HepG2 (cell line): ENCODE results near the gene SLC36A2. TPM values are rescaled to one million over a fixed set of nuclear protein-coding genes. Genes with fewer than 3 reads are reported as not detected.

Source experiments
- ATAC-seq: fragments of 200-7000 bp; cut with Tn5 transposase; 3 replicates; pipeline ENCODE4 v1.9.1; 2020; ENCODE audit warnings: mild to moderate bottlenecking, moderate library complexity
- BruUV-seq: library from RNA; stranded (reverse); fragments of 400-500 nt; replicated peaks from 2 replicates; lab custom pipeline; 2021; lab: Mats Ljungman, UMichigan
- CTCF ChIA-PET: fragments of 300-600 bp; formaldehyde crosslinking; extraction: SDS; loops from one replicate; lab custom pipeline; 2021; ENCODE audit warnings: low total read pairs, inconsistent platforms, low intra/inter-chr PET ratio; lab: Yijun Ruan, JAX
- POLR2A ChIA-PET: fragments of 350-600 bp; sonication (Branson Sonifier 250); formaldehyde crosslinking; loops from one replicate; lab custom pipeline; 2020; ENCODE audit warnings: antibody characterized with exemption, inconsistent platforms; lab: Yijun Ruan, JAX
- DNase-seq: peaks from one replicate; pipeline ENCODE4 v3.0.0-alpha.2; 2015; ENCODE audit warnings: low spot score
- FAIRE-seq: peaks from 3 replicates; lab custom pipeline; 2011; peaks lifted over from hg19 to GRCh38; lab: Jason Lieb, UNC
- H2AFZ ChIP-seq: one replicate; pipeline ENCODE4 v1.6.1; 2011; ENCODE audit warnings: low read length, inconsistent platforms
- H3K27ac ChIP-seq: fragments of 300-600 bp; 3 replicates; pipeline ENCODE4 v1.8.0; 2011; ENCODE audit warnings: mixed run types, mild to moderate bottlenecking, mixed read lengths, low read length, inconsistent platforms; ENCODE audit not compliant: insufficient read depth; ENCODE audit errors: extremely low read length
- H3K27me3 ChIP-seq, 2 experiments: fragments of 200-600 bp in 1 of 2; 2 replicates in 1 of 2; 3 replicates in 1 of 2; pipeline versions ENCODE4 v1.6.0 to v1.8.0; 2011; ENCODE audit warnings: low read length in 2 of 2, mild to moderate bottlenecking in 2 of 2, moderate library complexity in 2 of 2, inconsistent platforms in 1 of 2; ENCODE audit not compliant: insufficient read depth in 2 of 2, control insufficient read depth in 1 of 2
- H3K36me3 ChIP-seq, 2 experiments: fragments of 200-600 bp in 1 of 2; replicated peaks in 1 of 2; 2 replicates in 1 of 2; 3 replicates in 1 of 2; pipeline versions ENCODE4 v1.5.1 to v1.8.0; 2011; ENCODE audit warnings: low read length in 2 of 2, inconsistent platforms in 1 of 2; ENCODE audit not compliant: insufficient read depth in 2 of 2, control insufficient read depth in 1 of 2
- H3K4me1 ChIP-seq: 2 replicates; pipeline ENCODE4 v1.5.1; 2012; ENCODE audit warnings: low read length, inconsistent platforms; ENCODE audit not compliant: insufficient read depth
- H3K4me2 ChIP-seq: 2 replicates; pipeline ENCODE4 v1.6.0; 2011; ENCODE audit warnings: low read depth, low read length, inconsistent platforms
- H3K4me3 ChIP-seq, 3 experiments: fragments of 200-600 bp in 1 of 3; sonication (generic), shearing (Covaris generic) in 1 of 3; replicated peaks in 1 of 3; 2 replicates each; pipeline ENCODE4 v1.5.1; 2011 to 2016; ENCODE audit warnings: low read length in 3 of 3, inconsistent platforms in 2 of 3, low read depth in 2 of 3, mild to moderate bottlenecking in 2 of 3, control low read depth in 1 of 3, mixed read lengths in 1 of 3; ENCODE audit not compliant: insufficient read depth in 1 of 3
- H3K79me2 ChIP-seq: one replicate; pipeline ENCODE4 v1.6.1; 2011; ENCODE audit warnings: low read length, inconsistent platforms; ENCODE audit not compliant: insufficient read depth
- H3K9ac ChIP-seq: 2 replicates; pipeline ENCODE4 v1.6.0; 2011; ENCODE audit warnings: mild to moderate bottlenecking, low read depth, low read length, inconsistent platforms; ENCODE audit not compliant: insufficient read depth
- H3K9me3 ChIP-seq: 2 replicates; pipeline ENCODE4 v1.5.1; 2012; ENCODE audit warnings: mild to moderate bottlenecking, low read length
- H4K20me1 ChIP-seq: 2 replicates; pipeline ENCODE4 v1.6.0; 2011; ENCODE audit warnings: inconsistent platforms, mild to moderate bottlenecking, low read length, moderate library complexity; ENCODE audit not compliant: insufficient read depth
- AKAP8 ChIP-seq: sonication (generic); formaldehyde crosslinking; IDR thresholded peaks from 2 replicates; pipeline ENCODE4 v1.5.1; 2020; ENCODE audit warnings: mild to moderate bottlenecking, missing genetic modification reagents
- CCAR2 ChIP-seq: fragments of 200-400 bp; formaldehyde crosslinking; optimal IDR thresholded peaks from 2 replicates; pipeline ENCODE3; 2018; ENCODE audit warnings: low read depth, mild to moderate bottlenecking, low read length, moderate library complexity
- HDAC6 ChIP-seq: fragments of 200-600 bp; sonication (generic); IDR thresholded peaks from 2 replicates; pipeline ENCODE4 v1.7.0; 2017; ENCODE audit warnings: mild to moderate bottlenecking, antibody characterized with exemption, low read length, low read depth
- HMG20A ChIP-seq: IDR thresholded peaks from 2 replicates; pipeline ENCODE4 v1.6.1; 2016; ENCODE audit warnings: borderline replicate concordance
- HNRNPH1 ChIP-seq: fragments of 200-400 bp; formaldehyde crosslinking; optimal IDR thresholded peaks from 2 replicates; pipeline ENCODE3; 2017; ENCODE audit warnings: mild to moderate bottlenecking, low read depth, low read length
- POGZ ChIP-seq: sonication (generic); formaldehyde crosslinking; IDR thresholded peaks from 2 replicates; pipeline ENCODE4 v1.4.0; 2020; ENCODE audit warnings: mild to moderate bottlenecking, missing genetic modification reagents
- SMAD9 ChIP-seq: sonication (generic); formaldehyde crosslinking; IDR thresholded peaks from 2 replicates; pipeline ENCODE4 v1.5.1; 2020; ENCODE audit warnings: mild to moderate bottlenecking, missing genetic modification reagents
- ZFP36L1 ChIP-seq: sonication (generic); formaldehyde crosslinking; IDR thresholded peaks from 2 replicates; pipeline ENCODE4 v1.8.0; 2022; ENCODE audit warnings: mild to moderate bottlenecking, missing genetic modification reagents, moderate library complexity
- ZNF10 ChIP-seq: sonication (generic); formaldehyde crosslinking; IDR thresholded peaks from 2 replicates; pipeline ENCODE4 v1.4.0; 2020; ENCODE audit warnings: mild to moderate bottlenecking, low read depth, missing genetic modification reagents, borderline replicate concordance
- ZNF552 ChIP-seq: sonication (generic); formaldehyde crosslinking; IDR thresholded peaks from 2 replicates; pipeline ENCODE4 v1.9.0; 2022; ENCODE audit warnings: missing genetic modification reagents, mild to moderate bottlenecking, borderline replicate concordance
- ZNF850 ChIP-seq: sonication (generic); formaldehyde crosslinking; conservative IDR thresholded peaks from 2 replicates; pipeline ENCODE4 v1.9.0; 2021; ENCODE audit warnings: mild to moderate bottlenecking, missing genetic modification reagents
- WGBS: methylation state at CpG from one replicate; pipeline ENCODE4 v1.1.6; 2017; ENCODE audit warnings: low lambda C conversion rate; 5-methylcytosine and 5-hydroxymethylcytosine counted together
- in situ Hi-C: cut with HindIII; loops from 2 replicates; pipeline ENCODE4 v1.10.0; 2017; ENCODE audit warnings: low pct_unique_long_range_greater_than_20kb; ENCODE audit not compliant: extremely low pct_ligation_motif_present
- intact Hi-C: fragments of 100-400 bp; cut with micrococcal nuclease; formaldehyde crosslinking; loops from one replicate; pipeline ENCODE4 v1.10.0; 2022; ENCODE audit not compliant: unreplicated experiment
- polyA plus RNA-seq, 8 experiments: library from polyadenylated mRNA; depleted of rRNA in 3 of 8; stranded (reverse) in 7 of 8; unstranded in 1 of 8; fragments of >200 nt; fragmentation: Illumina TruSeq in 4 of 8; extraction: Trizol in 4 of 8; gene quantifications; 2 replicates each; pipeline versions ENCODE4 v1.2.1 to v1.2.3, GENCODE V29; 2011 to 2016; ENCODE audit warnings: low read depth in 4 of 8, missing spikeins in 1 of 8, mixed read lengths in 1 of 8; ENCODE audit not compliant: insufficient read depth in 1 of 8
- total RNA-seq, 5 experiments: library from RNA; depleted of rRNA; stranded (reverse); fragments of >200 nt; fragmentation: Illumina TruSeq; extraction: Trizol; gene quantifications; 2 replicates each; pipeline ENCODE4 v1.2.3, GENCODE V29; 2016; ENCODE audit warnings: low read depth in 1 of 5
- TF ChIP-seq, protein P1 (sequence below): IDR thresholded peaks from 2 replicates; pipeline ENCODE4 v1.6.1; 2016; ENCODE audit warnings: low read depth
- TF ChIP-seq, protein P2 (sequence below): sonication (generic); formaldehyde crosslinking; IDR thresholded peaks from 2 replicates; pipeline ENCODE4 v1.5.1; 2020; ENCODE audit warnings: missing genetic modification reagents, mild to moderate bottlenecking, borderline replicate concordance
- TF ChIP-seq, protein P3 (sequence below): sonication (generic); formaldehyde crosslinking; IDR thresholded peaks from 2 replicates; pipeline ENCODE4 v1.5.0; 2020; ENCODE audit warnings: mild to moderate bottlenecking, low read depth, missing genetic modification reagents, borderline replicate concordance

The SLC36A2 gene
- total and polyA plus RNA-seq, 2 of the 13 experiments (the other 11 are each of a cell fraction or from before 2014, with no cell fraction given), result 0.03 TPM; not detected in 1

DNA sequence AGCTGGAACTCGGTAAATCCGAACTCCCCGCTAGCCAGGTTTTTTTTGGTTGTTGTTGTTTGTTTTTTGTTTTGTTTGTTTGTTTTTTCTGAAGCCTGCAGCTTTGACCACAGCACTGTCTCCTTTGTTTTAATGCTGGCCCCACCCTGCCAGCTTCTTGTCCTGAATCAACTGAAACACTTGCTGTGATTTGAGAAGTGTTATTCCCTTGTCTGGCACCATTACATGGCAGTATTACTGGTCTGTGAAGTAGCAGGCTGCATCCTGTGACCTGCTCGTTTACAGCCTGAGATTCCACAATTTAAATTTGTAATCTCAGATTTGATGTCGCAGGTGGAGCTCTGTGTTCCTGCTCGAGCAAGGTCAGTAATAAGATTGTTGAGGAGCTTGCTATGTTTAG is 1.4 kb upstream of the SLC36A2 start:
- ATAC-seq (no peak), FAIRE-seq (no peak), DNase-seq (no peak)
- intact Hi-C loops, result no loop called here
- no peak overlapping the region for H3K4me3 ChIP-seq
- TF ChIP-seq HMG20A (CRISPR knock-in tag) (no peak), CCAR2 (no peak), ZFP36L1 (CRISPR knock-in tag) (no peak), ZNF552 (no peak), ZNF850 (no peak), HNRNPH1 (no peak), HDAC6 (no peak), ZNF10 (CRISPR knock-in tag) (no peak), AKAP8 (CRISPR knock-in tag) (no peak), SMAD9 (no peak), POGZ (CRISPR knock-in tag) (no peak)
- TF ChIP-seq, protein P1, sequence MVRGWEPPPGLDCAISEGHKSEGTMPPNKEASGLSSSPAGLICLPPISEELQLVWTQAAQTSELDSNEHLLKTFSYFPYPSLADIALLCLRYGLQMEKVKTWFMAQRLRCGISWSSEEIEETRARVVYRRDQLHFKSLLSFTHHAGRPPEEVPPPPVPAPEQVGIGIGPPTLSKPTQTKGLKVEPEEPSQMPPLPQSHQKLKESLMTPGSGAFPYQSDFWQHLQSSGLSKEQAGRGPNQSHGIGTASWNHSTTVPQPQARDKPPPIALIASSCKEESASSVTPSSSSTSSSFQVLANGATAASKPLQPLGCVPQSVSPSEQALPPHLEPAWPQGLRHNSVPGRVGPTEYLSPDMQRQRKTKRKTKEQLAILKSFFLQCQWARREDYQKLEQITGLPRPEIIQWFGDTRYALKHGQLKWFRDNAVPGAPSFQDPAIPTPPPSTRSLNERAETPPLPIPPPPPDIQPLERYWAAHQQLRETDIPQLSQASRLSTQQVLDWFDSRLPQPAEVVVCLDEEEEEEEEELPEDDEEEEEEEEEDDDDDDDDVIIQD (CRISPR knock-in tag), result no peak
- TF ChIP-seq, protein P2, sequence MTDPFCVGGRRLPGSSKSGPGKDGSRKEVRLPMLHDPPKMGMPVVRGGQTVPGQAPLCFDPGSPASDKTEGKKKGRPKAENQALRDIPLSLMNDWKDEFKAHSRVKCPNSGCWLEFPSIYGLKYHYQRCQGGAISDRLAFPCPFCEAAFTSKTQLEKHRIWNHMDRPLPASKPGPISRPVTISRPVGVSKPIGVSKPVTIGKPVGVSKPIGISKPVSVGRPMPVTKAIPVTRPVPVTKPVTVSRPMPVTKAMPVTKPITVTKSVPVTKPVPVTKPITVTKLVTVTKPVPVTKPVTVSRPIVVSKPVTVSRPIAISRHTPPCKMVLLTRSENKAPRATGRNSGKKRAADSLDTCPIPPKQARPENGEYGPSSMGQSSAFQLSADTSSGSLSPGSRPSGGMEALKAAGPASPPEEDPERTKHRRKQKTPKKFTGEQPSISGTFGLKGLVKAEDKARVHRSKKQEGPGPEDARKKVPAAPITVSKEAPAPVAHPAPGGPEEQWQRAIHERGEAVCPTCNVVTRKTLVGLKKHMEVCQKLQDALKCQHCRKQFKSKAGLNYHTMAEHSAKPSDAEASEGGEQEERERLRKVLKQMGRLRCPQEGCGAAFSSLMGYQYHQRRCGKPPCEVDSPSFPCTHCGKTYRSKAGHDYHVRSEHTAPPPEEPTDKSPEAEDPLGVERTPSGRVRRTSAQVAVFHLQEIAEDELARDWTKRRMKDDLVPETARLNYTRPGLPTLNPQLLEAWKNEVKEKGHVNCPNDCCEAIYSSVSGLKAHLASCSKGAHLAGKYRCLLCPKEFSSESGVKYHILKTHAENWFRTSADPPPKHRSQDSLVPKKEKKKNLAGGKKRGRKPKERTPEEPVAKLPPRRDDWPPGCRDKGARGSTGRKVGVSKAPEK (CRISPR knock-in tag), result no peak
- TF ChIP-seq, protein P3, sequence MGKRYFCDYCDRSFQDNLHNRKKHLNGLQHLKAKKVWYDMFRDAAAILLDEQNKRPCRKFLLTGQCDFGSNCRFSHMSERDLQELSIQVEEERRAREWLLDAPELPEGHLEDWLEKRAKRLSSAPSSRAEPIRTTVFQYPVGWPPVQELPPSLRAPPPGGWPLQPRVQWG (CRISPR knock-in tag), result no peak
- H3K27me3 ChIP-seq, result peaks cover 4 to 34% of the 10 kb centered on the region in 2 experiments; a peak in 4 of 5 replicates
- POLR2A ChIA-PET, result no interaction called here
- H2AFZ ChIP-seq, result no peak overlapping the region
- H3K4me2 ChIP-seq, result no peak overlapping the region
- no peaks in the 10 kb centered on the region for H3K4me1 ChIP-seq
- no peak overlapping the region for H3K9ac ChIP-seq
- no peaks in the 10 kb centered on the region for H4K20me1 ChIP-seq
- H3K36me3 ChIP-seq, result no peaks in the 10 kb centered on the region
- no peaks in the 10 kb centered on the region for H3K9me3 ChIP-seq
- H3K79me2 ChIP-seq, result no peaks in the 10 kb centered on the region
- 6% methylated on average over 6 of the region's 6 CpGs for WGBS
- BruUV-seq, result no TSS peak
- no peak overlapping the region for H3K27ac ChIP-seq
- in situ Hi-C loops, result no loop called here
- CTCF ChIA-PET, result no interaction called here
